HCT116 (cell line): ENCODE data around the gene PPIL4. TPM values are rescaled to one million over a fixed set of nuclear protein-coding genes. Genes with fewer than 3 reads are reported as not detected.

Experiments used
- ATAC-seq: fragments of 200-7000 bp; cut with Tn5 transposase; 2 replicates; pipeline ENCODE4 v1.9.1; 2020; ENCODE audit warnings: mild to moderate bottlenecking, moderate library complexity
- BruUV-seq: library from RNA; stranded (reverse); fragments of 400-500 nt; replicated peaks from 2 replicates; lab custom pipeline; 2021; lab: Mats Ljungman, UMichigan
- CTCF ChIA-PET: fragments of 300-600 bp; sonication (Branson Sonifier 250); formaldehyde crosslinking; loops from one replicate; lab custom pipeline; 2021; ENCODE audit warnings: antibody characterized with exemption; lab: Charles Lee
- POLR2A ChIA-PET: fragments of 300-600, 350-600 bp; sonication (Branson Sonifier 250); formaldehyde crosslinking; loops from one replicate; lab custom pipeline; 2021; ENCODE audit warnings: antibody characterized with exemption; lab: Charles Lee
- RAD21 ChIA-PET, 2 experiments: fragments of 300-600 bp; sonication (Branson Sonifier 250); formaldehyde crosslinking; loops; one replicate each; lab custom pipeline; 2023; ENCODE audit warnings: low total read pairs in 2 of 2; ENCODE audit not compliant: uncharacterized antibody in 2 of 2, unreplicated experiment in 2 of 2, low non-redundant PET in 1 of 2; lab: Charles Lee
- DNase-seq: peaks from one replicate; pipeline ENCODE4 v3.0.0-alpha.2; 2010; ENCODE audit warnings: low read depth, low spot score
- H2AFZ ChIP-seq: fragments of 200-600 bp; shearing (Covaris generic), sonication (generic); 2 replicates; pipeline ENCODE4 v1.6.1; 2017; ENCODE audit warnings: low read depth, mixed run types, mixed read lengths, antibody characterized with exemption, low read length; ENCODE audit not compliant: poor library complexity, severe bottlenecking
- H3K27ac ChIP-seq: 2 replicates; pipeline ENCODE4 v1.5.1; 2012; ENCODE audit warnings: low read depth, low read length
- H3K27me3 ChIP-seq: fragments of 200-600 bp; sonication (generic); 2 replicates; pipeline ENCODE4 v1.6.1; 2016; ENCODE audit warnings: mixed run types, low read length, mixed read lengths; ENCODE audit not compliant: insufficient read depth
- H3K36me3 ChIP-seq, 2 experiments: fragments of 200-500 bp in 1 of 2; fragments of 200-600 bp in 1 of 2; sonication (Bioruptor generic) in 1 of 2; sonication (generic) in 1 of 2; 2 replicates each; pipeline versions ENCODE4 v1.5.1 to v1.6.1; 2014 to 2016; ENCODE audit warnings: low read length in 2 of 2, inconsistent platforms in 1 of 2, mixed read lengths in 1 of 2, mixed run types in 1 of 2; ENCODE audit not compliant: insufficient read depth in 2 of 2, control insufficient read depth in 1 of 2
- H3K4me1 ChIP-seq, 2 experiments: fragments of 200-600 bp in 1 of 2; sonication (generic) in 1 of 2; 2 replicates each; pipeline versions ENCODE4 v1.5.1 to v1.6.1; 2012 to 2017; ENCODE audit warnings: low read length in 2 of 2, inconsistent platforms in 1 of 2, mild to moderate bottlenecking in 1 of 2, mixed read lengths in 1 of 2, mixed run types in 1 of 2, moderate library complexity in 1 of 2; ENCODE audit not compliant: insufficient read depth in 2 of 2, control insufficient read depth in 1 of 2
- H3K4me2 ChIP-seq: fragments of 200-600 bp; sonication (generic); 2 replicates; pipeline ENCODE4 v1.6.1; 2017; ENCODE audit warnings: mixed run types, low read length, mixed read lengths
- H3K4me3 ChIP-seq, 2 experiments: fragments of 200-600 bp in 1 of 2; sonication (generic) in 1 of 2; replicated peaks in 1 of 2; 2 replicates each; pipeline ENCODE4 v1.5.1; 2011 to 2016; ENCODE audit warnings: low read length in 2 of 2, control low read depth in 1 of 2, low read depth in 1 of 2, mild to moderate bottlenecking in 1 of 2, mixed read lengths in 1 of 2, mixed run types in 1 of 2
- H3K79me2 ChIP-seq: fragments of 200-600 bp; sonication (generic); 2 replicates; pipeline ENCODE4 v1.6.1; 2017; ENCODE audit warnings: mild to moderate bottlenecking, mixed run types, low read length, moderate library complexity, mixed read lengths; ENCODE audit not compliant: insufficient read depth
- H3K9ac ChIP-seq: fragments of 200-600 bp; sonication (generic); 2 replicates; pipeline ENCODE4 v1.6.1; 2016; ENCODE audit warnings: low read length, mixed read lengths
- H3K9me2 ChIP-seq: fragments of 200-600 bp; sonication (generic), shearing (Covaris generic); 2 replicates; pipeline ENCODE4 v1.6.1; 2017; ENCODE audit warnings: mixed run types, mild to moderate bottlenecking, moderate library complexity; ENCODE audit not compliant: insufficient read depth
- H3K9me3 ChIP-seq, 2 experiments: fragments of 200-500 bp in 1 of 2; fragments of 200-600 bp in 1 of 2; sonication (Bioruptor generic) in 1 of 2; sonication (generic) in 1 of 2; 2 replicates each; pipeline ENCODE4 v1.6.1; 2014 to 2017; ENCODE audit warnings: low read length in 2 of 2, mixed read lengths in 2 of 2, inconsistent platforms in 1 of 2, low read depth in 1 of 2, mild to moderate bottlenecking in 1 of 2, mixed run types in 1 of 2, moderate library complexity in 1 of 2; ENCODE audit not compliant: control insufficient read depth in 1 of 2, insufficient read depth in 1 of 2
- H4K20me1 ChIP-seq: fragments of 200-600 bp; sonication (generic), shearing (Covaris generic); 2 replicates; pipeline ENCODE4 v1.6.1; 2017; ENCODE audit warnings: mixed run types, mild to moderate bottlenecking, moderate library complexity; ENCODE audit not compliant: insufficient read depth
- CEBPB ChIP-seq: IDR thresholded peaks from 2 replicates; pipeline ENCODE4 v1.6.1; 2012; ENCODE audit warnings: low read depth
- EGR1 ChIP-seq: IDR thresholded peaks from 2 replicates; pipeline ENCODE4 v1.6.1; 2012; ENCODE audit warnings: low read depth
- ELF1 ChIP-seq: IDR thresholded peaks from 2 replicates; pipeline ENCODE4 v1.6.1; 2012; ENCODE audit warnings: low read depth, borderline replicate concordance
- EZH2 ChIP-seq: fragments of 200-600 bp; sonication (generic); IDR thresholded peaks from 2 replicates; pipeline ENCODE4 v1.6.1; 2017; ENCODE audit warnings: antibody characterized with exemption, mixed run types
- FOSL1 ChIP-seq: IDR thresholded peaks from 2 replicates; pipeline ENCODE4 v1.6.1; 2012; ENCODE audit warnings: low read depth
- JUND ChIP-seq: IDR thresholded peaks from 2 replicates; pipeline ENCODE4 v1.6.1; 2012
- POLR2A ChIP-seq: IDR thresholded peaks from 2 replicates; pipeline ENCODE4 v1.7.0; 2011; ENCODE audit warnings: borderline replicate concordance; ENCODE audit not compliant: insufficient read depth, insufficient read length; ENCODE audit errors: extremely low read depth
- POLR2AphosphoS5 ChIP-seq: IDR thresholded peaks from 2 replicates; pipeline ENCODE4 v1.6.1; 2011; ENCODE audit warnings: mild to moderate bottlenecking, low read depth, low read length, moderate library complexity
- RAD21 ChIP-seq: IDR thresholded peaks from 2 replicates; pipeline ENCODE4 v1.6.1; 2012; ENCODE audit warnings: low read depth, mild to moderate bottlenecking
- SIN3A ChIP-seq: IDR thresholded peaks from 2 replicates; pipeline ENCODE4 v1.6.1; 2012; ENCODE audit warnings: low read depth
- SP1 ChIP-seq: IDR thresholded peaks from 2 replicates; pipeline ENCODE4 v1.6.1; 2012; ENCODE audit warnings: low read depth
- SRF ChIP-seq: IDR thresholded peaks from 2 replicates; pipeline ENCODE4 v1.6.1; 2012; ENCODE audit warnings: low read depth
- TCF7L2 ChIP-seq: IDR thresholded peaks from 2 replicates; pipeline ENCODE4 v1.7.0; 2011; ENCODE audit warnings: borderline replicate concordance, inconsistent platforms; ENCODE audit not compliant: insufficient read depth, insufficient read length; ENCODE audit errors: extremely low read depth
- YY1 ChIP-seq: IDR thresholded peaks from 2 replicates; pipeline ENCODE4 v1.6.1; 2011; ENCODE audit warnings: low read length, low read depth, moderate library complexity, mild to moderate bottlenecking; ENCODE audit not compliant: insufficient replicate concordance; ENCODE audit errors: extremely low read depth
- ZNF274 ChIP-seq: fragments of 200-500 bp; sonication (Bioruptor generic); IDR thresholded peaks from 2 replicates; pipeline ENCODE4 v1.6.1; 2014; ENCODE audit warnings: mild to moderate bottlenecking, low read depth, low read length, inconsistent platforms
- intact Hi-C: fragments of 100-400 bp; cut with micrococcal nuclease; formaldehyde crosslinking; loops from 2 replicates; pipeline ENCODE4 v1.10.0; 2022
- total RNA-seq: library from RNA; stranded (reverse); gene quantifications from one replicate; pipeline ENCODE4 v1.2.1, GENCODE V29; 2021; ENCODE audit not compliant: unreplicated experiment
- TF ChIP-seq, protein P1 (sequence below): IDR thresholded peaks from 2 replicates; pipeline ENCODE4 v1.6.1; 2011; ENCODE audit warnings: mild to moderate bottlenecking, low read length, moderate library complexity; ENCODE audit not compliant: insufficient replicate concordance; ENCODE audit errors: extremely low read depth
- TF ChIP-seq, protein P2 (sequence below): IDR thresholded peaks from 2 replicates; pipeline ENCODE4 v1.6.1; 2012
- TF ChIP-seq, protein P3 (sequence below), 3 experiments: fragments of 200-600 bp in 1 of 3; sonication (generic) in 1 of 3; IDR thresholded peaks in 2 of 3; conservative IDR thresholded peaks in 1 of 3; 2 replicates each; pipeline ENCODE4 v1.5.1; 2012 to 2017; ENCODE audit warnings: low read depth in 2 of 3, low read length in 2 of 3, antibody characterized with exemption in 1 of 3, borderline replicate concordance in 1 of 3, control low read depth in 1 of 3, mild to moderate bottlenecking in 1 of 3, mixed read lengths in 1 of 3, mixed run types in 1 of 3, moderate library complexity in 1 of 3; ENCODE audit not compliant: insufficient read depth in 1 of 3

PPIL4 gene
- total RNA-seq, 1 experiment from 2014 or later = 31.0 TPM

- no TSS peak for BruUV-seq
- RAD21 ChIA-PET = no interaction called here
- Histone ChIP-seq H3K27ac (no peak overlapping the region), H3K4me1 (no peaks in the 10 kb centered on the region), H3K9ac (no peak overlapping the region), H3K79me2 (no peaks in the 10 kb centered on the region), H3K27me3 (no peaks in the 10 kb centered on the region), H3K9me2 (no peaks in the 10 kb centered on the region), H3K4me2 (no peak overlapping the region), H2AFZ (no peak overlapping the region), H4K20me1 (no peaks in the 10 kb centered on the region), H3K4me3 (no peak overlapping the region), H3K9me3 (no peaks in the 10 kb centered on the region), H3K36me3 (no peaks in the 10 kb centered on the region)
- POLR2A ChIA-PET = no interaction called here
- CTCF ChIA-PET = no interaction called here
- intact Hi-C loops = no loop called here
- ATAC-seq (no peak), DNase-seq (no peak)
- TF ChIP-seq YY1 = no peak
These were observed 77.7 kb downstream of the PPIL4 start for GRCh38 chr6:149468179-149468578.

DNA sequence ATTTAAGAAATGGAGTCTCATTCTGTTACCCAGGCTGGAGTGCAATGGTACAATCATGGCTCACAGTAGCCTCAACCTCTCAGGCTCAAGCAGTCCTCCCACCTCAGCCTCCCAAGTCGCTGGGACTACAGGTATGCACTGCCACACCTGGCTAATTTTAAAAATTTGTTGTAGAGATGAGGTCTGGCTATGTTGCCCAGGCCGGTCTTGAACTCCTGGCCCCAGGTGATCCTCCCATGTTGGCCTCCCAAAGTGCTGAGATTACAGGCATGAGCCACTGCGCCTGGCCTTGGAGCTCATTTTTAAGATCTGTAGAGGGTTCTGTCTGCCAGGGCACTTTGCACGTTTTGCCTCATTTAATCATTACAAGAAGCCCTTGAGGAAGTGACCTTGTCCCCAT is 78.6 kb downstream of the PPIL4 start:
- H2AFZ ChIP-seq = no peak overlapping the region
- POLR2A ChIA-PET = no interaction called here

More for the DNA sequence above, 78.6 kb downstream of the PPIL4 start:
- no TSS peak for BruUV-seq
- TF ChIP-seq JUND (no peak), ZNF274 (no peak), SP1 (no peak), EZH2 (no peak), POLR2AphosphoS5 (no peak), SIN3A (no peak), POLR2A (no peak), RAD21 (no peak), CEBPB (no peak), YY1 (no peak), TCF7L2 (no peak), EGR1 (no peak), ELF1 (no peak), SRF (no peak), FOSL1 (no peak)
- TF ChIP-seq, protein P1, sequence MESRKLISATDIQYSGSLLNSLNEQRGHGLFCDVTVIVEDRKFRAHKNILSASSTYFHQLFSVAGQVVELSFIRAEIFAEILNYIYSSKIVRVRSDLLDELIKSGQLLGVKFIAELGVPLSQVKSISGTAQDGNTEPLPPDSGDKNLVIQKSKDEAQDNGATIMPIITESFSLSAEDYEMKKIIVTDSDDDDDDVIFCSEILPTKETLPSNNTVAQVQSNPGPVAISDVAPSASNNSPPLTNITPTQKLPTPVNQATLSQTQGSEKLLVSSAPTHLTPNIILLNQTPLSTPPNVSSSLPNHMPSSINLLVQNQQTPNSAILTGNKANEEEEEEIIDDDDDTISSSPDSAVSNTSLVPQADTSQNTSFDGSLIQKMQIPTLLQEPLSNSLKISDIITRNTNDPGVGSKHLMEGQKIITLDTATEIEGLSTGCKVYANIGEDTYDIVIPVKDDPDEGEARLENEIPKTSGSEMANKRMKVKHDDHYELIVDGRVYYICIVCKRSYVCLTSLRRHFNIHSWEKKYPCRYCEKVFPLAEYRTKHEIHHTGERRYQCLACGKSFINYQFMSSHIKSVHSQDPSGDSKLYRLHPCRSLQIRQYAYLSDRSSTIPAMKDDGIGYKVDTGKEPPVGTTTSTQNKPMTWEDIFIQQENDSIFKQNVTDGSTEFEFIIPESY = no peak
- TF ChIP-seq, protein P2, sequence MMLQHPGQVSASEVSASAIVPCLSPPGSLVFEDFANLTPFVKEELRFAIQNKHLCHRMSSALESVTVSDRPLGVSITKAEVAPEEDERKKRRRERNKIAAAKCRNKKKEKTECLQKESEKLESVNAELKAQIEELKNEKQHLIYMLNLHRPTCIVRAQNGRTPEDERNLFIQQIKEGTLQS = no peak
- TF ChIP-seq, protein P3, sequence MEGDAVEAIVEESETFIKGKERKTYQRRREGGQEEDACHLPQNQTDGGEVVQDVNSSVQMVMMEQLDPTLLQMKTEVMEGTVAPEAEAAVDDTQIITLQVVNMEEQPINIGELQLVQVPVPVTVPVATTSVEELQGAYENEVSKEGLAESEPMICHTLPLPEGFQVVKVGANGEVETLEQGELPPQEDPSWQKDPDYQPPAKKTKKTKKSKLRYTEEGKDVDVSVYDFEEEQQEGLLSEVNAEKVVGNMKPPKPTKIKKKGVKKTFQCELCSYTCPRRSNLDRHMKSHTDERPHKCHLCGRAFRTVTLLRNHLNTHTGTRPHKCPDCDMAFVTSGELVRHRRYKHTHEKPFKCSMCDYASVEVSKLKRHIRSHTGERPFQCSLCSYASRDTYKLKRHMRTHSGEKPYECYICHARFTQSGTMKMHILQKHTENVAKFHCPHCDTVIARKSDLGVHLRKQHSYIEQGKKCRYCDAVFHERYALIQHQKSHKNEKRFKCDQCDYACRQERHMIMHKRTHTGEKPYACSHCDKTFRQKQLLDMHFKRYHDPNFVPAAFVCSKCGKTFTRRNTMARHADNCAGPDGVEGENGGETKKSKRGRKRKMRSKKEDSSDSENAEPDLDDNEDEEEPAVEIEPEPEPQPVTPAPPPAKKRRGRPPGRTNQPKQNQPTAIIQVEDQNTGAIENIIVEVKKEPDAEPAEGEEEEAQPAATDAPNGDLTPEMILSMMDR (IDR thresholded peaks at IDR 0.05 in 2 of 3, conservative IDR thresholded peaks at IDR 0.05 in 1 of 3; ENCODE audit: borderline replicate concordance in 1 of 3, insufficient read depth in 1 of 3, low read depth in 2 of 3, low read length in 2 of 3) = no peak
- Histone ChIP-seq H3K27me3 (no peaks in the 10 kb centered on the region), H3K4me3 (no peak overlapping the region), H3K4me2 (no peak overlapping the region), H3K4me1 (no peaks in the 10 kb centered on the region), H3K79me2 (no peaks in the 10 kb centered on the region), H3K27ac (no peak overlapping the region), H3K9me3 (no peaks in the 10 kb centered on the region), H3K9ac (no peak overlapping the region), H3K36me3 (no peaks in the 10 kb centered on the region), H4K20me1 (no peaks in the 10 kb centered on the region), H3K9me2 (no peaks in the 10 kb centered on the region)
- ATAC-seq = no peak
- intact Hi-C loops = no loop called here
- ChIA-PET RAD21 (no interaction called here), CTCF (no interaction called here)
- DNase-seq = no peak
